ENCODE measurements around the gene EPHX1.

GRCh38 chr1:225875044-225875815, 65.3 kb downstream of the EPHX1 start:
- TF ChIP-seq CTCF (IDR thresholded peaks at IDR 0.05; ENCODE audit: low read depth, low read length) (no peak), EZH2phosphoT487 (IDR thresholded peaks at IDR 0.05; ENCODE audit: low read depth) (no peak)

Measured in OCI-LY3 (cell line).